Kidney epithelial cell (primary cell): Measurements from ENCODE around the gene SYCE1. TPM values are rescaled to one million over a fixed set of nuclear protein-coding genes. Genes with fewer than 3 reads are reported as not detected.
"Not testable (repeated sequence)": the region's sequence is repeated elsewhere in the genome, so short reads cannot be mapped to it uniquely, and the experiment has no call there.

Experiments
- DNase-seq: peaks from one replicate; pipeline ENCODE4 v3.0.0-alpha.2; 2010; ENCODE audit warnings: low read depth
- H3K27me3 ChIP-seq: 2 replicates; pipeline ENCODE4 v1.6.0; 2011; ENCODE audit warnings: low read length; ENCODE audit not compliant: control insufficient read depth, insufficient read depth
- H3K36me3 ChIP-seq: 2 replicates; pipeline ENCODE4 v1.5.1; 2011; ENCODE audit warnings: low read length; ENCODE audit not compliant: control insufficient read depth, insufficient read depth
- H3K4me3 ChIP-seq: 2 replicates; pipeline ENCODE4 v1.5.1; 2011; ENCODE audit warnings: low read depth, mild to moderate bottlenecking, control low read depth, low read length
- CTCF ChIP-seq: IDR thresholded peaks from 2 replicates; pipeline ENCODE4 v1.5.1; 2011; ENCODE audit warnings: mild to moderate bottlenecking, moderate library complexity, low read length, control low read depth, inconsistent platforms; ENCODE audit not compliant: insufficient read depth, poor library complexity, severe bottlenecking
- total RNA-seq: library from RNA; depleted of rRNA; stranded (reverse); fragments of >200 nt; gene quantifications from 2 replicates; pipeline ENCODE4 v1.2.3, GENCODE V29; 2015

SYCE1 gene
- total RNA-seq, 1 donor from 2014 or later: 0.50 TPM

- H3K36me3 ChIP-seq: no peaks in the 10 kb centered on the region
These were observed 35.3 kb upstream of the SYCE1 start for GRCh38 chr10:133600657-133601056.

GRCh38 chr10:133599869-133600268, 34.5 kb upstream of the SYCE1 start:
- not testable (repeated sequence) for H3K4me3 ChIP-seq, H3K27me3 ChIP-seq, DNase-seq, H3K36me3 ChIP-seq

More at GRCh38 chr10:133600657-133601056, 35.3 kb upstream of the SYCE1 start:
- no peak for DNase-seq
- Histone ChIP-seq H3K27me3 (no peaks in the 10 kb centered on the region), H3K4me3 (no peak overlapping the region)
- no peak for TF ChIP-seq CTCF

GRCh38 chr10:133592716-133593115, 27.3 kb upstream of the SYCE1 start:
- no peak for TF ChIP-seq CTCF
- Histone ChIP-seq H3K27me3 (no peaks in the 10 kb centered on the region), H3K36me3 (no peaks in the 10 kb centered on the region), H3K4me3 (no peak overlapping the region)
- no peak for DNase-seq

GRCh38 chr10:133590970-133591359, 25.6 kb upstream of the SYCE1 start:
- no peaks in the 10 kb centered on the region for H3K27me3 ChIP-seq
- H3K36me3 ChIP-seq: no peaks in the 10 kb centered on the region
- no peak overlapping the region for H3K4me3 ChIP-seq
- no peak for TF ChIP-seq CTCF
- DNase-seq: no peak

GRCh38 chr10:133590226-133590969, 25.0 kb upstream of the SYCE1 start:
- H3K27me3 ChIP-seq: no peaks in the 10 kb centered on the region
- H3K4me3 ChIP-seq: no peak overlapping the region
- no peak for DNase-seq
- TF ChIP-seq CTCF: no peak
- H3K36me3 ChIP-seq: no peaks in the 10 kb centered on the region

- not testable (repeated sequence) for H3K36me3 ChIP-seq, DNase-seq, H3K4me3 ChIP-seq, H3K27me3 ChIP-seq
These were observed 11.7 kb upstream of the SYCE1 start for GRCh38 chr10:133577037-133577436.

- not testable (repeated sequence) for H3K27me3 ChIP-seq, H3K36me3 ChIP-seq, DNase-seq, H3K4me3 ChIP-seq
These were observed 8.1 kb upstream of the SYCE1 start for GRCh38 chr10:133573460-133573859.

- H3K4me3 ChIP-seq, DNase-seq, H3K27me3 ChIP-seq, H3K36me3 ChIP-seq: not testable (repeated sequence)
These were observed 6.7 kb upstream of the SYCE1 start for GRCh38 chr10:133572055-133572454.

GRCh38 chr10:133569801-133570200, 4.4 kb upstream of the SYCE1 start:
- not testable (repeated sequence) for H3K27me3 ChIP-seq, H3K4me3 ChIP-seq, H3K36me3 ChIP-seq, DNase-seq

- H3K36me3 ChIP-seq, H3K4me3 ChIP-seq, H3K27me3 ChIP-seq, DNase-seq: not testable (repeated sequence)
These were observed 3.6 kb upstream of the SYCE1 start for GRCh38 chr10:133568831-133569527.
